ENCODE measurements around the gene RNASET2. TPM values are rescaled to one million over a fixed set of nuclear protein-coding genes. Genes with fewer than 3 reads are reported as not detected.

Gene RNASET2
- total and polyA plus RNA-seq, 2 of the 13 experiments (the other 11 are each of a cell fraction or from before 2014, with no cell fraction given): 44.6 to 597 TPM

DNA sequence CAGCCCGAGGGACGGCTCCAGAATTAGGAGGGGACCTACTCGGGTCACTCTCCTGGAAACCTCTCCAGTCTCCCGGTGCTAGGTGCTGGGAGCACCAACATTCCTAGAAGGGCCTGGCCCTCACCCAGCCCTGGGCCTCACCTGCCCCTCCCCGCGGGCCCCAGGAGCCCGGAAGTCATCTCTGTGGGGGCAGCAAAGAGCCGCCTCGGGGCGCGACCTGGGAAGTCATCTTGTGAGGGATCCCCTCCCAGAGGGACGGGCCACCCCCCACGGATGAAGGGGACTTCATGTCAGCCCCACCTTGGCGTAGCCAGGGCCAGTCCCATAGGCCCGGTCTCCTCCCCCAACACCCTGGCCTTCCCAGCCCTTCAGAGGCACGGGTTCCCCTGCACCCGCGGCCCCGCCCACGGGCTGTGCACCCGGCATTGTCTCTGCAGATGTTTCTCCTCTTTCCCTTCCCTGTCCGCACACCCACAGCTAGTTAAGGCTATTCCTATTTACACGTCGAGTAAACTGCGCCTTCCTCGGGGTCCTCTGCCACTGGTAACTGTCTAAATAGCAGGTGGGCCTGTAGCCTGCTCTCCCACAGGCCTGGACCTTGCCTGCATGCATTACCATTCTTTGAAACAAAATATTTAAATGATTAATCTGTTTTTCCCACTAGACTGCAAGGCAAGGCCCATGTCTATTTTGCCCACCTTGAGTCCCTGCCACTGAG is 896 bp upstream of the RNASET2 start (continued):
- TF ChIP-seq SNAI1 (CRISPR knock-in tag; IDR thresholded peaks at IDR 0.05; ENCODE audit: borderline replicate concordance): no peak
- TF ChIP-seq, protein P1, sequence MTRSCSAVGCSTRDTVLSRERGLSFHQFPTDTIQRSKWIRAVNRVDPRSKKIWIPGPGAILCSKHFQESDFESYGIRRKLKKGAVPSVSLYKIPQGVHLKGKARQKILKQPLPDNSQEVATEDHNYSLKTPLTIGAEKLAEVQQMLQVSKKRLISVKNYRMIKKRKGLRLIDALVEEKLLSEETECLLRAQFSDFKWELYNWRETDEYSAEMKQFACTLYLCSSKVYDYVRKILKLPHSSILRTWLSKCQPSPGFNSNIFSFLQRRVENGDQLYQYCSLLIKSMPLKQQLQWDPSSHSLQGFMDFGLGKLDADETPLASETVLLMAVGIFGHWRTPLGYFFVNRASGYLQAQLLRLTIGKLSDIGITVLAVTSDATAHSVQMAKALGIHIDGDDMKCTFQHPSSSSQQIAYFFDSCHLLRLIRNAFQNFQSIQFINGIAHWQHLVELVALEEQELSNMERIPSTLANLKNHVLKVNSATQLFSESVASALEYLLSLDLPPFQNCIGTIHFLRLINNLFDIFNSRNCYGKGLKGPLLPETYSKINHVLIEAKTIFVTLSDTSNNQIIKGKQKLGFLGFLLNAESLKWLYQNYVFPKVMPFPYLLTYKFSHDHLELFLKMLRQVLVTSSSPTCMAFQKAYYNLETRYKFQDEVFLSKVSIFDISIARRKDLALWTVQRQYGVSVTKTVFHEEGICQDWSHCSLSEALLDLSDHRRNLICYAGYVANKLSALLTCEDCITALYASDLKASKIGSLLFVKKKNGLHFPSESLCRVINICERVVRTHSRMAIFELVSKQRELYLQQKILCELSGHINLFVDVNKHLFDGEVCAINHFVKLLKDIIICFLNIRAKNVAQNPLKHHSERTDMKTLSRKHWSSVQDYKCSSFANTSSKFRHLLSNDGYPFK (CRISPR knock-in tag; IDR thresholded peaks at IDR 0.05; ENCODE audit: borderline replicate concordance): peak; percentile 87; the same call in 1 of the 2 replicates
- TF ChIP-seq, protein P2, sequence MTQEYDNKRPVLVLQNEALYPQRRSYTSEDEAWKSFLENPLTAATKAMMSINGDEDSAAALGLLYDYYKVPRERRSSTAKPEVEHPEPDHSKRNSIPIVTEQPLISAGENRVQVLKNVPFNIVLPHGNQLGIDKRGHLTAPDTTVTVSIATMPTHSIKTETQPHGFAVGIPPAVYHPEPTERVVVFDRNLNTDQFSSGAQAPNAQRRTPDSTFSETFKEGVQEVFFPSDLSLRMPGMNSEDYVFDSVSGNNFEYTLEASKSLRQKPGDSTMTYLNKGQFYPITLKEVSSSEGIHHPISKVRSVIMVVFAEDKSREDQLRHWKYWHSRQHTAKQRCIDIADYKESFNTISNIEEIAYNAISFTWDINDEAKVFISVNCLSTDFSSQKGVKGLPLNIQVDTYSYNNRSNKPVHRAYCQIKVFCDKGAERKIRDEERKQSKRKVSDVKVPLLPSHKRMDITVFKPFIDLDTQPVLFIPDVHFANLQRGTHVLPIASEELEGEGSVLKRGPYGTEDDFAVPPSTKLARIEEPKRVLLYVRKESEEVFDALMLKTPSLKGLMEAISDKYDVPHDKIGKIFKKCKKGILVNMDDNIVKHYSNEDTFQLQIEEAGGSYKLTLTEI (CRISPR knock-in tag; conservative IDR thresholded peaks at IDR 0.05): no peak
- TF ChIP-seq ZNF740 (CRISPR knock-in tag; IDR thresholded peaks at IDR 0.05): 0 out of 2 replicates have a peak, but pooled peaks have one; percentile 12
- TF ChIP-seq ZNF850 (CRISPR knock-in tag; conservative IDR thresholded peaks at IDR 0.05): peak; percentile 19; the same call in 1 of the 2 replicates
- 0 out of 2 replicates have a peak, but pooled peaks have one; percentile 30 for TF ChIP-seq ZSCAN25 (CRISPR knock-in tag; IDR thresholded peaks at IDR 0.05)
- TF ChIP-seq CBX1 (IDR thresholded peaks at IDR 0.05; ENCODE audit: low read depth): peak; percentile 78
- TF ChIP-seq BHLHE40 (IDR thresholded peaks at IDR 0.05; ENCODE audit: low read length): peak; percentile 68
- peak; percentile 92 for TF ChIP-seq ZBTB7B (CRISPR knock-in tag; IDR thresholded peaks at IDR 0.05)
- TF ChIP-seq, protein P3, sequence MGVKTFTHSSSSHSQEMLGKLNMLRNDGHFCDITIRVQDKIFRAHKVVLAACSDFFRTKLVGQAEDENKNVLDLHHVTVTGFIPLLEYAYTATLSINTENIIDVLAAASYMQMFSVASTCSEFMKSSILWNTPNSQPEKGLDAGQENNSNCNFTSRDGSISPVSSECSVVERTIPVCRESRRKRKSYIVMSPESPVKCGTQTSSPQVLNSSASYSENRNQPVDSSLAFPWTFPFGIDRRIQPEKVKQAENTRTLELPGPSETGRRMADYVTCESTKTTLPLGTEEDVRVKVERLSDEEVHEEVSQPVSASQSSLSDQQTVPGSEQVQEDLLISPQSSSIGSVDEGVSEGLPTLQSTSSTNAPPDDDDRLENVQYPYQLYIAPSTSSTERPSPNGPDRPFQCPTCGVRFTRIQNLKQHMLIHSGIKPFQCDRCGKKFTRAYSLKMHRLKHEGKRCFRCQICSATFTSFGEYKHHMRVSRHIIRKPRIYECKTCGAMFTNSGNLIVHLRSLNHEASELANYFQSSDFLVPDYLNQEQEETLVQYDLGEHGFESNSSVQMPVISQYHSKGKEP (CRISPR knock-in tag; IDR thresholded peaks at IDR 0.05): no peak
- TF ChIP-seq U2AF2 (IDR thresholded peaks at IDR 0.05; ENCODE audit: low read depth, low read length): no peak
- TF ChIP-seq ARID5B (CRISPR knock-in tag; IDR thresholded peaks at IDR 0.05): peak; percentile 83
- peak; percentile 77; the same call in 1 of the 2 replicates for TF ChIP-seq NFIC (IDR thresholded peaks at IDR 0.05; ENCODE audit: low read length)
- no peak; the same call in 1 of the 2 replicates for TF ChIP-seq HNF4A (CRISPR knock-in tag; IDR thresholded peaks at IDR 0.05)
- peak; percentile 65 for TF ChIP-seq YY1 (IDR thresholded peaks at IDR 0.05; ENCODE audit: insufficient read depth, insufficient replicate concordance, low read depth, low read length)
- peak; percentile 77 for TF ChIP-seq HMG20A (CRISPR knock-in tag; IDR thresholded peaks at IDR 0.05; ENCODE audit: borderline replicate concordance)
- TF ChIP-seq STAT5B (CRISPR knock-in tag; IDR thresholded peaks at IDR 0.05): no peak

Measured in HepG2 (cell line).